ENCODE results near the gene ARL6IP4.

GRCh38 chr12:122998316-122998715 is 17.8 kb downstream of the ARL6IP4 start:
- TF ChIP-seq, protein P1, sequence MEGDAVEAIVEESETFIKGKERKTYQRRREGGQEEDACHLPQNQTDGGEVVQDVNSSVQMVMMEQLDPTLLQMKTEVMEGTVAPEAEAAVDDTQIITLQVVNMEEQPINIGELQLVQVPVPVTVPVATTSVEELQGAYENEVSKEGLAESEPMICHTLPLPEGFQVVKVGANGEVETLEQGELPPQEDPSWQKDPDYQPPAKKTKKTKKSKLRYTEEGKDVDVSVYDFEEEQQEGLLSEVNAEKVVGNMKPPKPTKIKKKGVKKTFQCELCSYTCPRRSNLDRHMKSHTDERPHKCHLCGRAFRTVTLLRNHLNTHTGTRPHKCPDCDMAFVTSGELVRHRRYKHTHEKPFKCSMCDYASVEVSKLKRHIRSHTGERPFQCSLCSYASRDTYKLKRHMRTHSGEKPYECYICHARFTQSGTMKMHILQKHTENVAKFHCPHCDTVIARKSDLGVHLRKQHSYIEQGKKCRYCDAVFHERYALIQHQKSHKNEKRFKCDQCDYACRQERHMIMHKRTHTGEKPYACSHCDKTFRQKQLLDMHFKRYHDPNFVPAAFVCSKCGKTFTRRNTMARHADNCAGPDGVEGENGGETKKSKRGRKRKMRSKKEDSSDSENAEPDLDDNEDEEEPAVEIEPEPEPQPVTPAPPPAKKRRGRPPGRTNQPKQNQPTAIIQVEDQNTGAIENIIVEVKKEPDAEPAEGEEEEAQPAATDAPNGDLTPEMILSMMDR (IDR thresholded peaks at IDR 0.05), result no peak
- no peak for TF ChIP-seq ZFX (IDR thresholded peaks at IDR 0.05; ENCODE audit: borderline replicate concordance)
